H9 (cell line): ENCODE measurements around the gene CDC123. TPM values are rescaled to one million over a fixed set of nuclear protein-coding genes. Genes with fewer than 3 reads are reported as not detected.
A peak's percentile ranks its signal among the peaks of the same experiment; 100 is the strongest.

Experiments
- DNase-seq: peaks from one replicate; pipeline ENCODE4 v3.0.0-alpha.2; 2017
- H2AFZ ChIP-seq: one replicate; pipeline ENCODE4 v1.6.1; 2013; ENCODE audit warnings: mild to moderate bottlenecking, low read length, control low read depth, moderate library complexity
- H2AK5ac ChIP-seq: 2 replicates; pipeline ENCODE4 v1.6.1; 2013; ENCODE audit warnings: low read length, control low read depth, mixed read lengths; ENCODE audit not compliant: insufficient read length
- H2BK120ac ChIP-seq: one replicate; pipeline ENCODE4 v1.6.1; 2013; ENCODE audit warnings: low read depth, mild to moderate bottlenecking, low read length, control low read depth, inconsistent platforms; ENCODE audit not compliant: poor library complexity, severe bottlenecking
- H2BK12ac ChIP-seq: 2 replicates; pipeline ENCODE4 v1.6.1; 2013; ENCODE audit warnings: low read length, control low read depth, mixed read lengths, low read depth; ENCODE audit not compliant: insufficient read length
- H2BK15ac ChIP-seq: 2 replicates; pipeline ENCODE4 v1.6.1; 2013; ENCODE audit warnings: low read depth, low read length, control low read depth
- H2BK20ac ChIP-seq: one replicate; pipeline ENCODE4 v1.6.1; 2013; ENCODE audit warnings: low read depth, mild to moderate bottlenecking, low read length, control low read depth, inconsistent platforms; ENCODE audit not compliant: poor library complexity, severe bottlenecking
- H2BK5ac ChIP-seq: 2 replicates; pipeline ENCODE4 v1.6.1; 2013; ENCODE audit warnings: low read length, control low read depth, mixed read lengths; ENCODE audit not compliant: insufficient read length
- H3K14ac ChIP-seq: 2 replicates; pipeline ENCODE4 v1.6.1; 2013; ENCODE audit warnings: low read length, control low read depth; ENCODE audit not compliant: insufficient read depth
- H3K18ac ChIP-seq: 2 replicates; pipeline ENCODE4 v1.6.1; 2013; ENCODE audit warnings: low read depth, mild to moderate bottlenecking, mixed read lengths, low read length, control low read depth; ENCODE audit not compliant: insufficient read length
- H3K23ac ChIP-seq: 2 replicates; pipeline ENCODE4 v1.6.1; 2013; ENCODE audit warnings: low read length, control low read depth, mixed read lengths, low read depth; ENCODE audit not compliant: insufficient read length
- H3K23me2 ChIP-seq: 2 replicates; pipeline ENCODE4 v1.6.1; 2013; ENCODE audit warnings: low read depth, mild to moderate bottlenecking, mixed read lengths, low read length, control low read depth; ENCODE audit not compliant: insufficient read length, poor library complexity, severe bottlenecking
- H3K27ac ChIP-seq: 2 replicates; pipeline ENCODE4 v1.5.1; 2013; ENCODE audit warnings: low read length, control low read depth, mixed read lengths, low read depth; ENCODE audit not compliant: insufficient read length
- H3K27me3 ChIP-seq: 2 replicates; pipeline ENCODE4 v1.6.1; 2013; ENCODE audit warnings: low read length, control low read depth, inconsistent platforms; ENCODE audit not compliant: insufficient read depth
- H3K4ac ChIP-seq: 2 replicates; pipeline ENCODE4 v1.6.1; 2013; ENCODE audit warnings: low read depth, mild to moderate bottlenecking, control low read depth, inconsistent platforms, low read length, moderate library complexity
- H3K4me1 ChIP-seq: 2 replicates; pipeline ENCODE4 v1.6.1; 2013; ENCODE audit warnings: low read length, control low read depth, inconsistent platforms; ENCODE audit not compliant: insufficient read depth
- H3K4me2 ChIP-seq: 2 replicates; pipeline ENCODE4 v1.6.1; 2013; ENCODE audit warnings: low read length, control low read depth, mixed read lengths; ENCODE audit not compliant: insufficient read length, insufficient read depth
- H3K56ac ChIP-seq: 2 replicates; pipeline ENCODE4 v1.6.1; 2013; ENCODE audit warnings: low read depth, mild to moderate bottlenecking, mixed read lengths, low read length, control low read depth; ENCODE audit not compliant: insufficient read length
- H3K79me1 ChIP-seq: 2 replicates; pipeline ENCODE4 v1.6.1; 2013; ENCODE audit warnings: low read depth, mild to moderate bottlenecking, moderate library complexity, low read length, control low read depth, inconsistent platforms; ENCODE audit not compliant: insufficient read depth, poor library complexity, severe bottlenecking
- H3K79me2 ChIP-seq: 2 replicates; pipeline ENCODE4 v1.6.1; 2013; ENCODE audit warnings: low read length, control low read depth, inconsistent platforms; ENCODE audit not compliant: insufficient read depth
- H3K9ac ChIP-seq: 2 replicates; pipeline ENCODE4 v1.6.1; 2013; ENCODE audit warnings: low read length, control low read depth, mixed read lengths; ENCODE audit not compliant: insufficient read length; ENCODE audit errors: extremely low read depth
- H3K9me3 ChIP-seq: one replicate; pipeline ENCODE4 v1.6.1; 2013; ENCODE audit warnings: low read depth, low read length, inconsistent platforms; ENCODE audit not compliant: control insufficient read depth
- H3T11ph ChIP-seq: one replicate; pipeline ENCODE4 v1.6.1; 2013; ENCODE audit warnings: mild to moderate bottlenecking, low read length, control low read depth, inconsistent platforms
- H4K20me1 ChIP-seq: one replicate; pipeline ENCODE4 v1.6.1; 2013; ENCODE audit not compliant: control insufficient read depth, insufficient read length, insufficient read depth
- H4K5ac ChIP-seq: 2 replicates; pipeline ENCODE4 v1.6.1; 2013; ENCODE audit warnings: low read depth, mild to moderate bottlenecking, mixed read lengths, low read length, control low read depth; ENCODE audit not compliant: insufficient read length
- H4K8ac ChIP-seq: replicated peaks from 2 replicates; pipeline ENCODE4 v1.6.1; 2013; ENCODE audit warnings: low read length, control low read depth, mixed read lengths, low read depth; ENCODE audit not compliant: insufficient read length
- H4K91ac ChIP-seq: 2 replicates; pipeline ENCODE4 v1.6.1; 2013; ENCODE audit warnings: low read depth, mild to moderate bottlenecking, moderate library complexity, mixed read lengths, low read length, control low read depth; ENCODE audit not compliant: insufficient read length
- H3K27ac Mint-ChIP-seq, 3 experiments: 2 replicates in 2 of 3; 3 replicates in 1 of 3; pipeline ENCODE4 v1.8.0; 2020 to 2021; ENCODE audit warnings: mixed read lengths in 3 of 3, mild to moderate bottlenecking in 1 of 3, moderate library complexity in 1 of 3
- H3K27me3 Mint-ChIP-seq: 2 replicates; pipeline ENCODE4 v1.8.0; 2021; ENCODE audit warnings: low read depth, mild to moderate bottlenecking, moderate library complexity, mixed read lengths
- H3K36me3 Mint-ChIP-seq, 3 experiments: 2 replicates in 2 of 3; 3 replicates in 1 of 3; pipeline ENCODE4 v1.8.0; 2020 to 2021; ENCODE audit warnings: low read depth in 3 of 3, mixed read lengths in 3 of 3; ENCODE audit not compliant: insufficient read depth in 1 of 3
- H3K4me1 Mint-ChIP-seq, 2 experiments: 2 replicates each; pipeline ENCODE4 v1.8.0; 2020; ENCODE audit warnings: mixed read lengths in 2 of 2
- H3K4me3 Mint-ChIP-seq, 2 experiments: 2 replicates in 1 of 2; 3 replicates in 1 of 2; pipeline ENCODE4 v1.8.0; 2020 to 2021; ENCODE audit warnings: mild to moderate bottlenecking in 2 of 2, mixed read lengths in 2 of 2, moderate library complexity in 1 of 2
- H3K9me3 Mint-ChIP-seq, 2 experiments: 2 replicates in 1 of 2; 3 replicates in 1 of 2; pipeline ENCODE4 v1.8.0; 2020; ENCODE audit warnings: mild to moderate bottlenecking in 2 of 2, mixed read lengths in 2 of 2, moderate library complexity in 1 of 2
- CTCF ChIP-seq: fragments of 200-600 bp; sonication (generic); conservative IDR thresholded peaks from 3 replicates; pipeline ENCODE4 v1.8.0; 2021; ENCODE audit warnings: antibody characterized with exemption, mild to moderate bottlenecking
- WGBS: extraction: QIAGEN DNeasy Blood & Tissue Kit; methylation state at CpG from one replicate; pipeline ENCODE4 v1.1.7; 2013; ENCODE audit warnings: missing lambda C conversion rate, low lambda C conversion rate, mixed read lengths; ENCODE audit not compliant: insufficient read length; ENCODE audit errors: extremely low coverage; 5-methylcytosine and 5-hydroxymethylcytosine counted together
- total RNA-seq: library from RNA; stranded (reverse); gene quantifications from 2 replicates; pipeline ENCODE4 v1.2.1, GENCODE V29; 2021

The CDC123 gene
- total RNA-seq, 1 experiment from 2014 or later: 159 TPM

DNA sequence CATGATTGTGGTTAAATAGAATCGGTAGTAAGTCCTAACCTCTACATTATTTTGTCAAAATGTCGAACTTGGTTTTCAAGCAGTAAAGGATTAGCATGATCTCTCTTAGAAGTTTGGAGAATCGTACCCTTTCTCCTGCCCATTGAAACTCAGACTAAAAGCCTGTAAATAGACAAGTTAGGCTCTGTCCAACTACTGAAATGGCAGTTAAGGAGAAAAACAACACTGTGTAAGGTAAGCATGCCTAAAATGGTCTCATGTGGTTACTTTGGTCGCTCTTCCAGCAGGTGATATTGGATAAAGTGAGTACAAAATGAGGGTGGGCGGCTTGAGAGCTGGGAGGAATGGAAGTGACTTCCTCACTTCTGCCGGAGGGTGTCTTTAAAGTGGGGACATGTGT, 41.5 kb upstream of the CDC123 start:
- H3K9me3 Mint-ChIP-seq: no peaks in the 10 kb centered on the region
- Histone ChIP-seq H3K18ac (no peak overlapping the region), H3K79me1 (no peaks in the 10 kb centered on the region), H2BK12ac (no peak overlapping the region), H3K4me2 (no peak overlapping the region), H2AFZ (no peak overlapping the region), H3K23ac (no peak overlapping the region), H2AK5ac (no peak overlapping the region), H3K56ac (no peak overlapping the region), H3K27me3 (no peaks in the 10 kb centered on the region), H3K79me2 (no peaks in the 10 kb centered on the region), H4K8ac (no peak overlapping the region), H3K14ac (no peak overlapping the region), H3K9me3 (no peaks in the 10 kb centered on the region), H2BK15ac (no peak overlapping the region), H2BK20ac (no peak overlapping the region), H3K27ac (no peak overlapping the region), H3K4me1 (no peaks in the 10 kb centered on the region), H2BK5ac (no peak overlapping the region), H4K5ac (no peak overlapping the region), H3T11ph (no peak overlapping the region), H4K20me1 (no peaks in the 10 kb centered on the region), H4K91ac (no peak overlapping the region), H3K23me2 (no peaks in the 10 kb centered on the region), H2BK120ac (no peak overlapping the region), H3K9ac (no peak overlapping the region), H3K4ac (no peak overlapping the region)
- peaks cover 7 to 33% (median 27%) of the 10 kb centered on the region in 3 experiments; a peak in 6 of 7 replicates for H3K36me3 Mint-ChIP-seq
- no peaks in the 10 kb centered on the region for H3K27me3 Mint-ChIP-seq
- no peak for DNase-seq
- WGBS: no CpG with 5 or more reads among the region's 6 CpGs
- peak overlapping the region in 1 of 3 experiments; percentile 26; a peak in 1 of 7 replicates for H3K27ac Mint-ChIP-seq
- no peaks in the 10 kb centered on the region for H3K4me1 Mint-ChIP-seq
- H3K4me3 Mint-ChIP-seq: no peak overlapping the region
- no peak for TF ChIP-seq CTCF
